Neuronal stem cell (in vitro differentiated cells): ENCODE measurements around the gene TUFT1.

ENCODE experiments used
- DNase-seq: peaks from one replicate; pipeline ENCODE4 v3.0.0-alpha.2; 2013; ENCODE audit warnings: low spot score
- H2AFZ ChIP-seq: one replicate; pipeline ENCODE4 v1.6.1; 2013; ENCODE audit warnings: mild to moderate bottlenecking, low read length, inconsistent platforms
- H2AK5ac ChIP-seq: 2 replicates; pipeline ENCODE4 v1.6.1; 2013; ENCODE audit warnings: low read depth, mild to moderate bottlenecking, inconsistent platforms, low read length, moderate library complexity, mixed read lengths
- H2BK120ac ChIP-seq: 2 replicates; pipeline ENCODE4 v1.6.1; 2013; ENCODE audit warnings: low read depth, mild to moderate bottlenecking, inconsistent platforms, low read length, moderate library complexity, mixed read lengths
- H2BK12ac ChIP-seq: one replicate; pipeline ENCODE4 v1.6.1; 2013; ENCODE audit warnings: low read length, inconsistent platforms
- H2BK15ac ChIP-seq: 2 replicates; pipeline ENCODE4 v1.6.1; 2013; ENCODE audit warnings: mild to moderate bottlenecking, low read length, inconsistent platforms, mixed read lengths
- H2BK5ac ChIP-seq: one replicate; pipeline ENCODE4 v1.6.1; 2013; ENCODE audit warnings: inconsistent platforms, mild to moderate bottlenecking, low read length, moderate library complexity
- H3K14ac ChIP-seq: one replicate; pipeline ENCODE4 v1.6.1; 2013; ENCODE audit warnings: low read length, inconsistent platforms
- H3K18ac ChIP-seq: 2 replicates; pipeline ENCODE4 v1.6.1; 2013; ENCODE audit warnings: low read length, inconsistent platforms
- H3K23ac ChIP-seq: 2 replicates; pipeline ENCODE4 v1.6.1; 2013; ENCODE audit warnings: low read depth, mild to moderate bottlenecking, mixed read lengths, low read length, inconsistent platforms; ENCODE audit not compliant: poor library complexity
- H3K27ac ChIP-seq: replicated peaks from 3 replicates; pipeline ENCODE4 v1.5.1; 2013; ENCODE audit warnings: low read length, inconsistent platforms
- H3K27me3 ChIP-seq, 3 experiments: 2 replicates each; pipeline ENCODE4 v1.6.1; 2013; ENCODE audit warnings: low read length in 3 of 3, mild to moderate bottlenecking in 2 of 3, inconsistent platforms in 1 of 3, low read depth in 1 of 3, mixed read lengths in 1 of 3, moderate library complexity in 1 of 3; ENCODE audit not compliant: control insufficient read depth in 3 of 3, insufficient read depth in 3 of 3
- H3K36me3 ChIP-seq, 2 donors: replicated peaks in 1 of 2; 2 replicates each; pipeline ENCODE4 v1.6.1; 2013; ENCODE audit warnings: low read length in 2 of 2; ENCODE audit not compliant: control insufficient read depth in 2 of 2, insufficient read depth in 2 of 2
- H3K4ac ChIP-seq: 2 replicates; pipeline ENCODE4 v1.6.1; 2013; ENCODE audit warnings: inconsistent platforms, mild to moderate bottlenecking, low read length, moderate library complexity
- H3K4me1 ChIP-seq, 2 donors: 1 replicate in 1 of 2; 2 replicates in 1 of 2; pipeline ENCODE4 v1.6.1; 2013; ENCODE audit warnings: low read length in 2 of 2, low read depth in 1 of 2; ENCODE audit not compliant: control insufficient read depth in 2 of 2, insufficient read depth in 1 of 2
- H3K4me2 ChIP-seq: one replicate; pipeline ENCODE4 v1.6.1; 2013; ENCODE audit warnings: mild to moderate bottlenecking, low read length, inconsistent platforms; ENCODE audit not compliant: insufficient read depth, poor library complexity, severe bottlenecking
- H3K4me3 ChIP-seq, 2 donors: 2 replicates each; pipeline ENCODE4 v1.5.1; 2013; ENCODE audit warnings: low read length in 2 of 2, mild to moderate bottlenecking in 2 of 2, inconsistent platforms in 1 of 2, moderate library complexity in 1 of 2
- H3K79me1 ChIP-seq: one replicate; pipeline ENCODE4 v1.6.1; 2013; ENCODE audit warnings: low read depth, mild to moderate bottlenecking, inconsistent platforms, low read length, moderate library complexity
- H3K9ac ChIP-seq: one replicate; pipeline ENCODE4 v1.6.1; 2013; ENCODE audit warnings: mild to moderate bottlenecking, low read depth, low read length, inconsistent platforms; ENCODE audit not compliant: poor library complexity
- H3K9me3 ChIP-seq, 2 donors: replicated peaks in 1 of 2; 2 replicates each; pipeline versions ENCODE3 to v1.6.1; 2013; ENCODE audit warnings: low read length in 2 of 2, mild to moderate bottlenecking in 2 of 2, inconsistent platforms in 1 of 2, low read depth in 1 of 2, mixed read lengths in 1 of 2, moderate library complexity in 1 of 2; ENCODE audit not compliant: control insufficient read depth in 2 of 2, insufficient read depth in 1 of 2
- H4K8ac ChIP-seq: one replicate; pipeline ENCODE4 v1.6.1; 2013; ENCODE audit warnings: low read depth, mild to moderate bottlenecking, inconsistent platforms, low read length, moderate library complexity
- H4K91ac ChIP-seq: one replicate; pipeline ENCODE4 v1.6.1; 2013; ENCODE audit warnings: low read length, low read depth, mild to moderate bottlenecking, inconsistent platforms; ENCODE audit not compliant: poor library complexity
- WGBS, 2 donors: extraction: QIAGEN DNeasy Blood & Tissue Kit; methylation state at CpG; one replicate each; pipeline ENCODE4 v1.1.7; 2013; ENCODE audit warnings: missing lambda C conversion rate in 2 of 2, mixed read lengths in 1 of 2; ENCODE audit not compliant: insufficient read length in 2 of 2, insufficient replicate concordance in 1 of 2; ENCODE audit errors: extremely low coverage in 2 of 2; 5-methylcytosine and 5-hydroxymethylcytosine counted together

TUFT1 gene

DNA sequence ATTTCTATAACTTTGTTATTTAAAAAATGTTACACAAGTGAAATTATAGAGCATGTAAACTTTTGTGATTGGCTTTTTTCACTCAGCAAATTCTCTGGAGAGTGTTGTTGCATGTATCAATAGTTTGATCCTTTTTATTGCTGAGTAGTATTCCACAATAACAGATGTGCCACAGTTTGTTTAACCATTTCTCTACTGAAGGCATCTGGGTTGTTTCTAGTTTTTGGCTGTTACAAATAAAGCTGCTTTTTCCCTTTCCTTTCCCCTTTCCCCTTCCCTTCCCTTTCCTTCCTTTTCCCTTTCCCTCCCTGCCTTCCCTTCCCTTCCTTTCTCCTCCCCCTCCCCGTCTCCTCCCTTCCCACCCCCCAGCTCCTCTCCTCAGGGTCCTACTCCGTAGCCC lies 15.9 kb downstream of the TUFT1 start:
- no CpG with 5 or more reads among the region's 2 CpGs for WGBS, 2 donors
- no peak overlapping the region for H3K4me2 ChIP-seq
- no peak overlapping the region for H3K14ac ChIP-seq
- H3K9me3 ChIP-seq = no peaks in the 10 kb centered on the region
- H3K4ac ChIP-seq = no peak overlapping the region
- no peak overlapping the region for H2BK120ac ChIP-seq
- no peaks in the 10 kb centered on the region for H3K27me3 ChIP-seq
- H3K23ac ChIP-seq = no peak overlapping the region
- no peaks in the 10 kb centered on the region for H3K4me1 ChIP-seq
- no peak overlapping the region for H3K18ac ChIP-seq
- no peak overlapping the region for H4K8ac ChIP-seq
- no peak overlapping the region for H3K27ac ChIP-seq
- H2AK5ac ChIP-seq = no peak overlapping the region
- no peaks in the 10 kb centered on the region for H3K79me1 ChIP-seq
- no peak overlapping the region for H3K9ac ChIP-seq
- H2BK15ac ChIP-seq = no peak overlapping the region
- no peak overlapping the region for H4K91ac ChIP-seq
- no peak overlapping the region for H3K4me3 ChIP-seq
- DNase-seq = no peak
- H2BK12ac ChIP-seq = no peak overlapping the region
- H2AFZ ChIP-seq = no peak overlapping the region
- H2BK5ac ChIP-seq = no peak overlapping the region
- peaks cover 0 to 3% of the 10 kb centered on the region in 2 donors for H3K36me3 ChIP-seq

DNA sequence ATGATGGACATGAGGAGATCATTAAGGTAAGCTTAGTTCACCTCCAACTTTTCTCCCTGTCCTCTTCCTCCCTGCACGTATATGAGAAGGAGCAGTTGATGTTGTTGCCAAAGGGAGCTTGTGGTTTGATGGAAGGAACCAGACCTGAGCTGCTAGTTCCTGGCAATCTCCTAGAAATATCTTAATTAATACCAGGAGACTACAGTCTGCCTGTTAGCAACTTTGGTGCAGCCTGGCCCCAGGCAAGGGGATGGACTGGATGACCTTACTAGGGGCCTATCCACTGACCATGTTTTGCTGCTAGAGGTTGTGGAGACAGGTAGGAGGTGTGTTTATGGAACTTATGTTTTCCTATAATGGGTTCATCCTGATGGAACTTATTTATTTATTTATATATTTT lies 22.6 kb downstream of the TUFT1 start:
- peaks cover 7 to 27% of the 10 kb centered on the region in 2 donors for H3K36me3 ChIP-seq
- H3K4ac ChIP-seq = no peak overlapping the region
- no peak overlapping the region for H2BK12ac ChIP-seq
- no peak overlapping the region for H3K4me2 ChIP-seq
- no peaks in the 10 kb centered on the region for H3K27me3 ChIP-seq
- no peaks in the 10 kb centered on the region for H3K79me1 ChIP-seq
- H3K9me3 ChIP-seq = no peaks in the 10 kb centered on the region
- H3K23ac ChIP-seq = no peak overlapping the region
- no peak overlapping the region for H2BK5ac ChIP-seq
- peaks cover 3 to 14% of the 10 kb centered on the region in 2 donors for H3K4me1 ChIP-seq
- no peak overlapping the region for H3K14ac ChIP-seq
- WGBS, 2 donors = no CpG with 5 or more reads among the region's 1 CpG
- H2BK120ac ChIP-seq = no peak overlapping the region
- H3K27ac ChIP-seq = no peak overlapping the region
- no peak overlapping the region for H2BK15ac ChIP-seq
- H3K18ac ChIP-seq = no peak overlapping the region
- H3K9ac ChIP-seq = no peak overlapping the region
- DNase-seq = no peak
- no peak overlapping the region for H2AK5ac ChIP-seq
- no peak overlapping the region for H4K91ac ChIP-seq
- no peak overlapping the region for H3K4me3 ChIP-seq
- no peak overlapping the region for H4K8ac ChIP-seq
- H2AFZ ChIP-seq = no peak overlapping the region

DNA sequence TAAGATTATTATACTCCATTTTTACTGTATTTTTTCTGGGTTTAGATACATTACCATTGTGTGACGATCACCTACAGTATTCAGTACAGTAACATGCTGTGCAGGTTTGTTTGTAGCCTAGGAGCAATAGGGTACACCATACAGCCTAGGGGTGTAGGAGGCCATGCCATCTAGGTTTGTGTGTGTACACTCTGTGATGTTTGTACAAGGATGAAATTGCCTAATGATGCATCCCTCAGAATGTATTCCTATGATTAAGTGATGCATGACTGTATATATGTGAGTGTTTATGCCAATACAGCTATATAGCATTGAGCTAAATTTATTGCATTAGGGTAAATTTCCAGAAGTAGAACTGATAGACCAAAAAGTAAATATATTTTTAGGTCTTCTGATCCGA lies 23.3 kb downstream of the TUFT1 start:
- no peak for DNase-seq
- no peak overlapping the region for H3K23ac ChIP-seq
- no peak overlapping the region for H3K4me2 ChIP-seq
- H3K27ac ChIP-seq = no peak overlapping the region
- no peak overlapping the region for H4K91ac ChIP-seq
- peaks cover 7 to 32% of the 10 kb centered on the region in 2 donors for H3K36me3 ChIP-seq
- no CpG with 5 or more reads among the region's 2 CpGs for WGBS, 2 donors
- no peaks in the 10 kb centered on the region for H3K27me3 ChIP-seq
- H2AK5ac ChIP-seq = no peak overlapping the region
- no peak overlapping the region for H3K14ac ChIP-seq
- no peak overlapping the region for H3K4ac ChIP-seq
- no peak overlapping the region for H4K8ac ChIP-seq
- H2BK15ac ChIP-seq = no peak overlapping the region
- H3K18ac ChIP-seq = no peak overlapping the region
- H2BK12ac ChIP-seq = no peak overlapping the region
- no peak overlapping the region for H2BK120ac ChIP-seq
- no peak overlapping the region for H2AFZ ChIP-seq
- H3K79me1 ChIP-seq = no peaks in the 10 kb centered on the region
- peaks cover 3 to 14% of the 10 kb centered on the region in 2 donors for H3K4me1 ChIP-seq
- no peak overlapping the region for H3K4me3 ChIP-seq
- no peak overlapping the region for H3K9ac ChIP-seq
- no peak overlapping the region for H2BK5ac ChIP-seq
- no peaks in the 10 kb centered on the region for H3K9me3 ChIP-seq

DNA sequence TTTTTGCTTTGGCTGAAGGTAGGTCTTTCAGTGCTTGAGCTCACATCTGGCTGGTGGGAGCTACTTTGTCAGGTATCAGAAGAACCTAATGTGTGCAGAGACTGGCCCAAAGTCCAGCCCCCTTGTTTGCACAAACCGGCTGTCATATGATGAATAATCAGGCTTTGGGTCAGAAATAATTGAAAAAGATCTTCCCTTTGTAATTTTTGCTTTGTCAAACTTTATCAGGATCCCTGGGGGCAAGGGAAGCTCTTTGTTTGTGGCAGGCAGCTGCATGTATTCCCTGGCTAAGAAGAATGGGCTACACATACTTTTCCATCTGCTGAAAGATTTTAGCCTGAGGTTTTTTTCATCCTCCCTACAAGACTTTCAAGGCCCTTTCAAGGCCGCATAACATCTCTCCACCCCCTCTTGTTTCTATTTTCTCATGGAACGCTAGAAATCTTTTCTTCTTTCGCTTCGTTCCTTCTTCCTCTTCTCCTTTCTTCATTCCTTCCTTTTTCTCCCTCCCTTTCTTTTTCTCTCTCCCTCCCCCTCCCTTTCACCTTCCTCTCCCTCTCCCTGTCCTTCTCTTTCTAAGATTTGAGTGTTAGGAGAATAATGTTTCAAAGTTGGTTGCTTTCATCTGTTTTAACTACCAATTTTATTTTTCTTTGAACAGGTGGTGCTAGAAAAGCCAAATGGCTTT lies 25.5 kb downstream of the TUFT1 start:
- H2BK120ac ChIP-seq = no peak overlapping the region
- no peak for DNase-seq
- H2AK5ac ChIP-seq = no peak overlapping the region
- H3K14ac ChIP-seq = no peak overlapping the region
- no peak overlapping the region for H3K27ac ChIP-seq
- peaks cover 13 to 53% of the 10 kb centered on the region in 2 donors for H3K36me3 ChIP-seq
- no peak overlapping the region for H3K4ac ChIP-seq
- peak overlapping the region; percentile 54 for H2AFZ ChIP-seq
- no peaks in the 10 kb centered on the region for H3K79me1 ChIP-seq
- no peaks in the 10 kb centered on the region for H3K9me3 ChIP-seq
- H3K4me2 ChIP-seq = no peak overlapping the region
- H3K9ac ChIP-seq = no peak overlapping the region
- no peak overlapping the region for H2BK5ac ChIP-seq
- peaks cover 3 to 14% of the 10 kb centered on the region in 2 donors for H3K4me1 ChIP-seq
- no peak overlapping the region for H2BK15ac ChIP-seq
- no peak overlapping the region for H3K18ac ChIP-seq
- no peak overlapping the region for H3K23ac ChIP-seq
- H2BK12ac ChIP-seq = no peak overlapping the region
- no peak overlapping the region for H4K8ac ChIP-seq
- no peak overlapping the region for H3K4me3 ChIP-seq
- 100% methylated on average over 1 of the region's 5 CpGs; no CpG with 5 or more reads in 1 of the 2 donors for WGBS, 2 donors
- H3K27me3 ChIP-seq = no peaks in the 10 kb centered on the region
- H4K91ac ChIP-seq = no peak overlapping the region
